ENCODE measurements around the gene CT47C1. TPM values are rescaled to one million over a fixed set of nuclear protein-coding genes. Genes with fewer than 3 reads are reported as not detected.

The CT47C1 gene
- total and polyA plus RNA-seq, 10 of the 15 experiments (the other 5 are each of a cell fraction or from before 2014, with no cell fraction given) = not detected

- CTCF ChIA-PET = no interaction called here
- H4K20me1 ChIP-seq (ENCODE audit: control insufficient read depth, insufficient read depth) = no peaks in the 10 kb centered on the region
- FAIRE-seq = no peak
- H3K27ac ChIP-seq (ENCODE audit: control insufficient read depth, insufficient read depth) = no peak overlapping the region
- no peaks in the 10 kb centered on the region for H3K36me3 ChIP-seq (ENCODE audit: control insufficient read depth in 2 of 2, insufficient read depth in 2 of 2, low read length in 1 of 2)
- H3K4me2 ChIP-seq (ENCODE audit: control insufficient read depth, insufficient read depth) = no peak overlapping the region
- TF ChIP-seq, protein P1, sequence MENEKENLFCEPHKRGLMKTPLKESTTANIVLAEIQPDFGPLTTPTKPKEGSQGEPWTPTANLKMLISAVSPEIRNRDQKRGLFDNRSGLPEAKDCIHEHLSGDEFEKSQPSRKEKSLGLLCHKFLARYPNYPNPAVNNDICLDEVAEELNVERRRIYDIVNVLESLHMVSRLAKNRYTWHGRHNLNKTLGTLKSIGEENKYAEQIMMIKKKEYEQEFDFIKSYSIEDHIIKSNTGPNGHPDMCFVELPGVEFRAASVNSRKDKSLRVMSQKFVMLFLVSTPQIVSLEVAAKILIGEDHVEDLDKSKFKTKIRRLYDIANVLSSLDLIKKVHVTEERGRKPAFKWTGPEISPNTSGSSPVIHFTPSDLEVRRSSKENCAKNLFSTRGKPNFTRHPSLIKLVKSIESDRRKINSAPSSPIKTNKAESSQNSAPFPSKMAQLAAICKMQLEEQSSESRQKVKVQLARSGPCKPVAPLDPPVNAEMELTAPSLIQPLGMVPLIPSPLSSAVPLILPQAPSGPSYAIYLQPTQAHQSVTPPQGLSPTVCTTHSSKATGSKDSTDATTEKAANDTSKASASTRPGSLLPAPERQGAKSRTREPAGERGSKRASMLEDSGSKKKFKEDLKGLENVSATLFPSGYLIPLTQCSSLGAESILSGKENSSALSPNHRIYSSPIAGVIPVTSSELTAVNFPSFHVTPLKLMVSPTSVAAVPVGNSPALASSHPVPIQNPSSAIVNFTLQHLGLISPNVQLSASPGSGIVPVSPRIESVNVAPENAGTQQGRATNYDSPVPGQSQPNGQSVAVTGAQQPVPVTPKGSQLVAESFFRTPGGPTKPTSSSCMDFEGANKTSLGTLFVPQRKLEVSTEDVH (IDR thresholded peaks at IDR 0.05; ENCODE audit: low read depth, partially characterized antibody) = no peak
- TF ChIP-seq, protein P2, sequence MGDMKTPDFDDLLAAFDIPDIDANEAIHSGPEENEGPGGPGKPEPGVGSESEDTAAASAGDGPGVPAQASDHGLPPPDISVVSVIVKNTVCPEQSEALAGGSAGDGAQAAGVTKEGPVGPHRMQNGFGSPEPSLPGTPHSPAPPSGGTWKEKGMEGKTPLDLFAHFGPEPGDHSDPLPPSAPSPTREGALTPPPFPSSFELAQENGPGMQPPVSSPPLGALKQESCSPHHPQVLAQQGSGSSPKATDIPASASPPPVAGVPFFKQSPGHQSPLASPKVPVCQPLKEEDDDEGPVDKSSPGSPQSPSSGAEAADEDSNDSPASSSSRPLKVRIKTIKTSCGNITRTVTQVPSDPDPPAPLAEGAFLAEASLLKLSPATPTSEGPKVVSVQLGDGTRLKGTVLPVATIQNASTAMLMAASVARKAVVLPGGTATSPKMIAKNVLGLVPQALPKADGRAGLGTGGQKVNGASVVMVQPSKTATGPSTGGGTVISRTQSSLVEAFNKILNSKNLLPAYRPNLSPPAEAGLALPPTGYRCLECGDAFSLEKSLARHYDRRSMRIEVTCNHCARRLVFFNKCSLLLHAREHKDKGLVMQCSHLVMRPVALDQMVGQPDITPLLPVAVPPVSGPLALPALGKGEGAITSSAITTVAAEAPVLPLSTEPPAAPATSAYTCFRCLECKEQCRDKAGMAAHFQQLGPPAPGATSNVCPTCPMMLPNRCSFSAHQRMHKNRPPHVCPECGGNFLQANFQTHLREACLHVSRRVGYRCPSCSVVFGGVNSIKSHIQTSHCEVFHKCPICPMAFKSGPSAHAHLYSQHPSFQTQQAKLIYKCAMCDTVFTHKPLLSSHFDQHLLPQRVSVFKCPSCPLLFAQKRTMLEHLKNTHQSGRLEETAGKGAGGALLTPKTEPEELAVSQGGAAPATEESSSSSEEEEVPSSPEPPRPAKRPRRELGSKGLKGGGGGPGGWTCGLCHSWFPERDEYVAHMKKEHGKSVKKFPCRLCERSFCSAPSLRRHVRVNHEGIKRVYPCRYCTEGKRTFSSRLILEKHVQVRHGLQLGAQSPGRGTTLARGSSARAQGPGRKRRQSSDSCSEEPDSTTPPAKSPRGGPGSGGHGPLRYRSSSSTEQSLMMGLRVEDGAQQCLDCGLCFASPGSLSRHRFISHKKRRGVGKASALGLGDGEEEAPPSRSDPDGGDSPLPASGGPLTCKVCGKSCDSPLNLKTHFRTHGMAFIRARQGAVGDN (IDR thresholded peaks at IDR 0.05) = no peak
- TF ChIP-seq BMI1 (IDR thresholded peaks at IDR 0.05; ENCODE audit: borderline replicate concordance) = no peak
- H2AFZ ChIP-seq (ENCODE audit: control insufficient read depth, low read depth, low read length) = no peak overlapping the region
- BruUV-seq (replicated peaks) = no TSS peak
- RAD21 ChIA-PET (ENCODE audit: unreplicated experiment) = no interaction called here
- H3K9me3 ChIP-seq (replicated peaks; ENCODE audit: control insufficient read depth, insufficient read depth, low read length) = peaks cover 2% of the 10 kb centered on the region; the same call in 1 of the 3 replicates
- no peak for ATAC-seq
- no peak overlapping the region for H3K9ac ChIP-seq (ENCODE audit: control insufficient read depth, insufficient read depth, low read length)
- SMC1A ChIA-PET (ENCODE audit: uncharacterized antibody, unreplicated experiment) = interaction anchor here (1.0 kb wide), 1 partner anchor 14 kb away, joined by 3 read pairs; no protein-coding TSS in a partner anchor
- no peak overlapping the region for H3K4me3 ChIP-seq
- H3K79me2 ChIP-seq (ENCODE audit: control insufficient read depth, insufficient read depth, low read length) = no peaks in the 10 kb centered on the region
- peaks cover 0 to 2% of the 10 kb centered on the region in 2 experiments; a peak in 2 of 4 replicates for H3K27me3 ChIP-seq (replicated peaks in 1 of 2; ENCODE audit: control insufficient read depth in 2 of 2, insufficient read depth in 2 of 2, low read length in 1 of 2)
- in situ Hi-C loops (cut with MboI) = loop anchor here (10.0 kb wide), 1 partner anchor 225 kb away; no protein-coding TSS in a partner anchor
- DNase-seq (ENCODE audit: low read depth, low spot score) = no peak
- no peaks in the 10 kb centered on the region for H3K4me1 ChIP-seq (ENCODE audit: control insufficient read depth, insufficient read depth, low read length)
- POLR2A ChIA-PET = no interaction called here
- 93% methylated on average over 1 of the region's 1 CpG for WGBS (ENCODE audit: insufficient coverage, insufficient replicate concordance, low lambda C conversion rate, missing lambda C conversion rate)
- intact Hi-C loops (cut with micrococcal nuclease; ENCODE audit: unreplicated experiment) = loop anchor here (5.0 kb wide), 1 partner anchor 222 kb away; no protein-coding TSS in a partner anchor
Observed at GRCh38 chrX:119069762-119070161, 3.0 kb upstream of the CT47C1 start.
